ENCODE data around the gene CHST2.

DNA sequence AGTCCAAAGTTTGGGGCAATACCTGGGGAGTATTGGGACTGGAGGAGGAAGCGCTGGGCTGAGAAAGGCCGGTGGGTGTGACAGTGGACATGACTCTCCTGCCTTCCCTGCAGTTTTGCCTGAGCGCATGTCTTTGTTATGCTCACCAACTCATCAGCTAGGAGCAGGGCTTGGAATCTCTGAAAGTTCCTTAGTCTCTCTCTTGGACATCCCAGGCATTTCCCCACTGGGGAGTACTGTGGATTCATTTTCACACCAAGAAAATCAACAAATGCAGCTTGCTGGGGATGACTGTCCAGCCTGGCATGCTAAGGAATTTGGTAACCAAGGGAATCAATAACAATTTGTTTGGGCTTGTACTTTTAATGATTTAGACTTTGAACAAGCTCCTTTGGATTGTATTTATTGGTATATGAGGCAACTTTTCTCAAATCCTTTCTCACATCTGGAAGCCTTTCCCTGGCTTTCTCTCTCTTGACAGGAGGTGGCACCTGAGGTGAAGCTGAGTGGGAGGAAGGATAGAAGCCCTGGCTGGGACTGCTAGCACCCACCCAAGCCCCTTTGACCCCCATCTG, 48.5 kb upstream of the CHST2 start:
- no peak for TF ChIP-seq CTCF (IDR thresholded peaks at IDR 0.05; ENCODE audit: low read depth, low read length, poor library complexity, severe bottlenecking)
- no peak for TF ChIP-seq EZH2phosphoT487 (IDR thresholded peaks at IDR 0.05; ENCODE audit: borderline replicate concordance, low read length)
